CD14-positive monocyte (primary cell): ENCODE measurements around the gene LMTK2. TPM values are rescaled to one million over a fixed set of nuclear protein-coding genes. Genes with fewer than 3 reads are reported as not detected.

ENCODE experiments used
- DNase-seq, 3 donors: peaks; one replicate each; pipeline ENCODE4 v3.0.0-alpha.2; 2011 to 2022
- H2AFZ ChIP-seq: 2 replicates; pipeline ENCODE4 v1.6.0; 2012; ENCODE audit warnings: mild to moderate bottlenecking, low read depth, low read length, inconsistent platforms; ENCODE audit not compliant: insufficient read depth, poor library complexity, severe bottlenecking
- H3K27ac ChIP-seq, 2 donors: 1 replicate in 1 of 2; 2 replicates in 1 of 2; pipeline ENCODE4 v1.5.1; 2012 to 2013; ENCODE audit warnings: low read length in 2 of 2, control low read depth in 1 of 2, inconsistent platforms in 1 of 2, low read depth in 1 of 2, mild to moderate bottlenecking in 1 of 2
- H3K27me3 ChIP-seq, 2 donors: one replicate each; pipeline versions ENCODE4 v1.6.0 to v1.6.1; 2011 to 2013; ENCODE audit warnings: low read length in 2 of 2; ENCODE audit not compliant: control insufficient read depth in 2 of 2, insufficient read depth in 2 of 2
- H3K36me3 ChIP-seq, 2 donors: replicated peaks in 1 of 2; 1 replicate in 1 of 2; 2 replicates in 1 of 2; pipeline versions ENCODE4 v1.5.1 to v1.6.1; 2012 to 2013; ENCODE audit warnings: low read length in 2 of 2, control low read depth in 1 of 2, inconsistent platforms in 1 of 2, mild to moderate bottlenecking in 1 of 2; ENCODE audit not compliant: insufficient read depth in 2 of 2, control insufficient read depth in 1 of 2
- H3K4me1 ChIP-seq, 2 donors: 1 replicate in 1 of 2; 2 replicates in 1 of 2; pipeline versions ENCODE4 v1.5.1 to v1.6.1; 2012 to 2013; ENCODE audit warnings: low read length in 2 of 2, control low read depth in 1 of 2, inconsistent platforms in 1 of 2, mild to moderate bottlenecking in 1 of 2, moderate library complexity in 1 of 2; ENCODE audit not compliant: insufficient read depth in 2 of 2, control insufficient read depth in 1 of 2
- H3K4me2 ChIP-seq: replicated peaks from 2 replicates; pipeline ENCODE3; 2012; ENCODE audit warnings: low read length, moderate library complexity, mild to moderate bottlenecking; ENCODE audit not compliant: poor library complexity, severe bottlenecking; ENCODE audit errors: extremely low read depth
- H3K4me3 ChIP-seq, 3 experiments: fragments of 200-600 bp in 1 of 3; sonication (generic) in 1 of 3; replicated peaks in 1 of 3; 1 replicate in 2 of 3; 2 replicates in 1 of 3; pipeline ENCODE4 v1.5.1; 2011 to 2013; ENCODE audit warnings: low read length in 3 of 3, mild to moderate bottlenecking in 3 of 3, control low read depth in 2 of 3, low read depth in 2 of 3, inconsistent platforms in 1 of 3, moderate library complexity in 1 of 3
- H3K79me2 ChIP-seq: 2 replicates; pipeline ENCODE4 v1.6.0; 2012; ENCODE audit warnings: mild to moderate bottlenecking, control low read depth, inconsistent platforms, low read length, moderate library complexity; ENCODE audit not compliant: insufficient read depth
- H3K9ac ChIP-seq: 2 replicates; pipeline ENCODE4 v1.6.0; 2017; ENCODE audit warnings: low read length, mild to moderate bottlenecking; ENCODE audit not compliant: insufficient read depth, poor library complexity, severe bottlenecking
- H3K9me3 ChIP-seq, 2 donors: replicated peaks in 1 of 2; 1 replicate in 1 of 2; 2 replicates in 1 of 2; pipeline versions ENCODE4 v1.5.1 to v1.6.1; 2012 to 2013; ENCODE audit warnings: low read length in 2 of 2, control low read depth in 1 of 2; ENCODE audit not compliant: control insufficient read depth in 1 of 2, insufficient read depth in 1 of 2
- H4K20me1 ChIP-seq: 2 replicates; pipeline ENCODE4 v1.6.0; 2012; ENCODE audit warnings: mild to moderate bottlenecking, low read length, control low read depth, moderate library complexity; ENCODE audit not compliant: insufficient read depth
- H3K27ac Mint-ChIP-seq, 7 donors: one replicate each; pipeline ENCODE4 v1.8.0; 2020; ENCODE audit warnings: mild to moderate bottlenecking in 7 of 7, mixed read lengths in 7 of 7, moderate library complexity in 6 of 7, inconsistent platforms in 2 of 7
- H3K27me3 Mint-ChIP-seq, 3 donors: one replicate each; pipeline ENCODE4 v1.8.0; 2021 to 2022; ENCODE audit warnings: low read depth in 3 of 3, mild to moderate bottlenecking in 3 of 3, mixed read lengths in 3 of 3, moderate library complexity in 3 of 3, inconsistent platforms in 1 of 3
- H3K36me3 Mint-ChIP-seq, 2 donors: one replicate each; pipeline ENCODE4 v1.8.0; 2020; ENCODE audit warnings: mixed read lengths in 2 of 2, inconsistent platforms in 1 of 2, mild to moderate bottlenecking in 1 of 2
- H3K4me1 Mint-ChIP-seq: one replicate; pipeline ENCODE4 v1.8.0; 2020; ENCODE audit warnings: mild to moderate bottlenecking, mixed read lengths
- H3K4me3 Mint-ChIP-seq, 2 donors: one replicate each; pipeline ENCODE4 v1.8.0; 2020; ENCODE audit warnings: mild to moderate bottlenecking in 2 of 2, mixed read lengths in 2 of 2, moderate library complexity in 1 of 2
- H3K9me3 Mint-ChIP-seq, 7 donors: one replicate each; pipeline ENCODE4 v1.8.0; 2020 to 2022; ENCODE audit warnings: mixed read lengths in 7 of 7, mild to moderate bottlenecking in 6 of 7, moderate library complexity in 6 of 7, inconsistent platforms in 2 of 7
- WGBS: methylation state at CpG from one replicate; pipeline ENCODE4 v1.1.5; 2013; ENCODE audit warnings: missing lambda C conversion rate; ENCODE audit not compliant: insufficient coverage; 5-methylcytosine and 5-hydroxymethylcytosine counted together
- intact Hi-C, 2 donors: fragments of 100-400 bp; cut with micrococcal nuclease; formaldehyde crosslinking; loops; one replicate each; pipeline versions ENCODE4 v1.15.0 to v1.15.1; 2023
- polyA plus RNA-seq, 3 donors: library from polyadenylated mRNA; depleted of rRNA in 1 of 3; unstranded in 2 of 3; stranded (reverse) in 1 of 3; fragments of 300-500 nt in 2 of 3; fragments of >200 nt in 1 of 3; fragmentation: Illumina TruSeq in 2 of 3; gene quantifications; 1 replicate in 2 of 3; 2 replicates in 1 of 3; pipeline ENCODE4 v1.2.3, GENCODE V29; 2012 to 2021
- TF ChIP-seq, protein P1 (sequence below): fragments of 200-600 bp; IDR thresholded peaks from one replicate; pipeline ENCODE4 v1.8.0; 2022; ENCODE audit warnings: antibody characterized with exemption, mild to moderate bottlenecking

LMTK2 gene
- polyA plus RNA-seq, 3 donors: 1.7 to 9.2 (median 1.8) TPM

DNA sequence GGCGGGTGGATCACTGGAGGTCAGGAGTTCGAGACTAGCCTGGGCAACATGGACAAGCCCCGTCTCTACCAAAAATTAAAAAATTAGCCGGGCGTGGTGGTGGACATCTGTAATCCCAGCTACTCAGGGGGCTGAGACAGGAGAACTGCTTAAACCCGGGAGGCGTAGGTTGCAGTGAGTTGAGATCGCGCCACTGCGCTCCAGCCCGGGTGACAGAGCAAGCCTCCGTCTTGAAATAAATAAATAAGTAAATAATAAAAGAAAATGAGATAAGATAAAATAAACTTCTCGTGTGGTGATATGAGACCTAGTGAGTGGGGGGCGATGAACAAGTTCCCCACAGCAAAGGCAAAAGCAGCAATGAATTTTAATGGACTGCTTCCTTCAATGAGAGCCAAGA is 33.6 kb upstream of the LMTK2 start:
- Histone ChIP-seq H4K20me1 (no peaks in the 10 kb centered on the region), H2AFZ (no peak overlapping the region), H3K4me1 (no peaks in the 10 kb centered on the region), H3K27me3 (no peaks in the 10 kb centered on the region), H3K9me3 (peaks cover 0 to 7% of the 10 kb centered on the region in 2 donors), H3K36me3 (no peaks in the 10 kb centered on the region), H3K79me2 (no peaks in the 10 kb centered on the region), H3K4me2 (no peak overlapping the region), H3K9ac (no peak overlapping the region), H3K27ac (no peak overlapping the region), H3K4me3 (no peak overlapping the region)
- no peak for DNase-seq
- Mint-ChIP-seq H3K36me3 (no peaks in the 10 kb centered on the region), H3K27me3 (peaks cover 5 to 24% (median 12%) of the 10 kb centered on the region in 3 donors), H3K27ac (no peak overlapping the region), H3K9me3 (peaks cover 0 to 11% (median 4%) of the 10 kb centered on the region in 7 donors), H3K4me1 (no peaks in the 10 kb centered on the region), H3K4me3 (no peak overlapping the region)
- WGBS: 100% methylated on average over 5 of the region's 14 CpGs
- TF ChIP-seq, protein P1, sequence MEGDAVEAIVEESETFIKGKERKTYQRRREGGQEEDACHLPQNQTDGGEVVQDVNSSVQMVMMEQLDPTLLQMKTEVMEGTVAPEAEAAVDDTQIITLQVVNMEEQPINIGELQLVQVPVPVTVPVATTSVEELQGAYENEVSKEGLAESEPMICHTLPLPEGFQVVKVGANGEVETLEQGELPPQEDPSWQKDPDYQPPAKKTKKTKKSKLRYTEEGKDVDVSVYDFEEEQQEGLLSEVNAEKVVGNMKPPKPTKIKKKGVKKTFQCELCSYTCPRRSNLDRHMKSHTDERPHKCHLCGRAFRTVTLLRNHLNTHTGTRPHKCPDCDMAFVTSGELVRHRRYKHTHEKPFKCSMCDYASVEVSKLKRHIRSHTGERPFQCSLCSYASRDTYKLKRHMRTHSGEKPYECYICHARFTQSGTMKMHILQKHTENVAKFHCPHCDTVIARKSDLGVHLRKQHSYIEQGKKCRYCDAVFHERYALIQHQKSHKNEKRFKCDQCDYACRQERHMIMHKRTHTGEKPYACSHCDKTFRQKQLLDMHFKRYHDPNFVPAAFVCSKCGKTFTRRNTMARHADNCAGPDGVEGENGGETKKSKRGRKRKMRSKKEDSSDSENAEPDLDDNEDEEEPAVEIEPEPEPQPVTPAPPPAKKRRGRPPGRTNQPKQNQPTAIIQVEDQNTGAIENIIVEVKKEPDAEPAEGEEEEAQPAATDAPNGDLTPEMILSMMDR: no peak
- intact Hi-C loops: no loop called here

DNA sequence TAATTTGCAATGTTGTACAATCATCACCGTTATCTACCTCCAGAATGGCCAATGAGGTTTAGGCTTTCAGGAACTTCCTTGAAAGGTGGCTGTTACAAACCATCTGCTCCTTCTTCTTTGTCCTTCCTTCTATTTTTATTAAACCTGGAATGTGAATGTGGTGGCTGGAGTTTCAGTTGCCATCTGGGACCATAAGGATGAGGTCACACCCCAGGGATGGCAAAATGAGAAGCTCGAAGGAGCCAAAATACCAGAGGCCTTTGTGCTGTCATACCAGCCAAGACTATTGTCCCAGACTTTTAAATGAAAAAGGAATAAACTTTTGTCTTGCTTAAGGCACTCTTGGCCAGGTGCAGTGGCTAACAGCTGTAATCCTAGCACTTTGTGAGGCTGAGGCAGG is 30.9 kb upstream of the LMTK2 start:
- 100% methylated on average over 1 of the region's 2 CpGs for WGBS
- no peaks in the 10 kb centered on the region for H3K4me1 ChIP-seq
- TF ChIP-seq, protein P1: no peak
- no peak overlapping the region for H3K4me3 ChIP-seq
- Mint-ChIP-seq H3K27ac (no peak overlapping the region), H3K4me1 (peaks cover 3% of the 10 kb centered on the region), H3K36me3 (no peaks in the 10 kb centered on the region), H3K9me3 (peaks cover 0 to 8% (median 4%) of the 10 kb centered on the region in 7 donors), H3K4me3 (no peak overlapping the region), H3K27me3 (peaks cover 5 to 29% (median 15%) of the 10 kb centered on the region in 3 donors)
- no peak for DNase-seq
- H3K27ac ChIP-seq: no peak overlapping the region
- no peak overlapping the region for H2AFZ ChIP-seq
- intact Hi-C loops: no loop called here
- peaks cover 0 to 7% of the 10 kb centered on the region in 2 donors for H3K9me3 ChIP-seq
- H3K79me2 ChIP-seq: no peaks in the 10 kb centered on the region
- H3K4me2 ChIP-seq: no peak overlapping the region
- no peaks in the 10 kb centered on the region for H3K36me3 ChIP-seq
- H3K9ac ChIP-seq: no peak overlapping the region
- H3K27me3 ChIP-seq: no peaks in the 10 kb centered on the region
- no peaks in the 10 kb centered on the region for H4K20me1 ChIP-seq
